Prostate gland (tissue), 2 donors: ENCODE results near the gene ZNF277. TPM values are rescaled to one million over a fixed set of nuclear protein-coding genes. Genes with fewer than 3 reads are reported as not detected.

ENCODE experiments used
- DNase-seq: peaks from one replicate; pipeline ENCODE4 v3.0.0-alpha.2; 2019; ENCODE audit warnings: low spot score
- H3K27ac ChIP-seq, 2 donors: fragments of 200-600 bp; sonication (generic); 2 replicates each; pipeline ENCODE4 v1.5.1; 2017 to 2019
- H3K27me3 ChIP-seq: fragments of 200-600 bp; sonication (generic); replicated peaks from 2 replicates; pipeline ENCODE4 v1.5.1; 2019; ENCODE audit not compliant: insufficient read depth
- H3K36me3 ChIP-seq, 2 donors: fragments of 200-600 bp; sonication (generic); 1 replicate in 1 of 2; 2 replicates in 1 of 2; pipeline versions ENCODE4 v1.5.1 to v1.8.1; 2017 to 2019
- H3K4me1 ChIP-seq: fragments of 200-600 bp; sonication (generic); replicated peaks from 2 replicates; pipeline ENCODE4 v1.5.1; 2019
- H3K4me3 ChIP-seq, 2 donors: fragments of 200-600 bp; sonication (generic); 2 replicates each; pipeline ENCODE4 v1.5.1; 2017 to 2019
- H3K9me3 ChIP-seq: fragments of 200-600 bp; sonication (generic); 2 replicates; pipeline ENCODE4 v1.5.1; 2017
- CTCF ChIP-seq, 4 experiments: fragments of 200-600 bp in 2 of 4; fragments of 450-650 bp in 2 of 4; sonication (generic) in 2 of 4; IDR thresholded peaks; 1 replicate in 3 of 4; 2 replicates in 1 of 4; pipeline ENCODE4 v1.5.1; 2016 to 2019; ENCODE audit warnings: antibody characterized with exemption in 4 of 4, mild to moderate bottlenecking in 2 of 4, moderate library complexity in 2 of 4
- POLR2A ChIP-seq: fragments of 450-650 bp; IDR thresholded peaks from one replicate; pipeline ENCODE4 v1.6.1; 2016; ENCODE audit warnings: antibody characterized with exemption, mild to moderate bottlenecking
- POLR2AphosphoS5 ChIP-seq: sonication (generic); formaldehyde crosslinking; IDR thresholded peaks from one replicate; pipeline ENCODE4 v1.6.1; 2017; ENCODE audit warnings: antibody characterized with exemption
- WGBS: methylation state at CpG from one replicate; pipeline ENCODE4 v1.1.5; 2018; 5-methylcytosine and 5-hydroxymethylcytosine counted together
- intact Hi-C: fragments of 100-400 bp; cut with DNase I; formaldehyde crosslinking; loops from one replicate; pipeline ENCODE4 v1.14.2; 2022
- total RNA-seq, 2 donors: library from RNA; depleted of rRNA; stranded (reverse); fragments of >200 nt; gene quantifications; one replicate each; pipeline ENCODE4 v1.1.0, GENCODE V29; 2016

Gene ZNF277
- total RNA-seq, 2 donors from 2014 or later: 23.0 to 33.1 TPM

- TF ChIP-seq POLR2AphosphoS5 (no peak), CTCF (IDR thresholded peaks at IDR 0.05) (no peak), POLR2A (no peak)
- H3K27me3 ChIP-seq: no peaks in the 10 kb centered on the region
- no peaks in the 10 kb centered on the region for H3K36me3 ChIP-seq
- WGBS: 89% methylated on average over 1 of the region's 1 CpG
- no peaks in the 10 kb centered on the region for H3K9me3 ChIP-seq
- DNase-seq: no peak
- H3K4me1 ChIP-seq: no peaks in the 10 kb centered on the region
- intact Hi-C loops: no loop called here
- H3K27ac ChIP-seq: no peak overlapping the region
- H3K4me3 ChIP-seq: no peak overlapping the region
These were observed 157.9 kb downstream of the ZNF277 start for GRCh38 chr7:112364388-112364787.

- H3K4me1 ChIP-seq: no peaks in the 10 kb centered on the region
- TF ChIP-seq CTCF (IDR thresholded peaks at IDR 0.05) (no peak), POLR2AphosphoS5 (no peak), POLR2A (no peak)
- H3K27me3 ChIP-seq: no peaks in the 10 kb centered on the region
- H3K36me3 ChIP-seq: no peaks in the 10 kb centered on the region
- no peak for DNase-seq
- intact Hi-C loops: no loop called here
- H3K9me3 ChIP-seq: no peaks in the 10 kb centered on the region
- no peak overlapping the region for H3K4me3 ChIP-seq
- 97% methylated on average over 3 of the region's 3 CpGs for WGBS
- H3K27ac ChIP-seq: no peak overlapping the region
These were observed 159.1 kb downstream of the ZNF277 start for GRCh38 chr7:112365551-112365950.

GRCh38 chr7:112366886-112367285, 160.4 kb downstream of the ZNF277 start:
- DNase-seq: no peak

GRCh38 chr7:112370436-112370835, 163.9 kb downstream of the ZNF277 start:
- Histone ChIP-seq H3K9me3 (no peaks in the 10 kb centered on the region), H3K36me3 (no peaks in the 10 kb centered on the region), H3K27me3 (no peaks in the 10 kb centered on the region), H3K4me3 (no peak overlapping the region), H3K27ac (no peak overlapping the region), H3K4me1 (no peaks in the 10 kb centered on the region)
- 26% methylated on average over 2 of the region's 2 CpGs for WGBS
- DNase-seq: no peak
- TF ChIP-seq POLR2A (no peak), POLR2AphosphoS5 (no peak), CTCF (IDR thresholded peaks at IDR 0.05) (no peak)
- intact Hi-C loops: no loop called here

More at GRCh38 chr7:112366886-112367285, 160.4 kb downstream of the ZNF277 start:
- no peaks in the 10 kb centered on the region for H3K9me3 ChIP-seq
- no peaks in the 10 kb centered on the region for H3K4me1 ChIP-seq
- no peak for TF ChIP-seq POLR2AphosphoS5
- TF ChIP-seq CTCF (IDR thresholded peaks at IDR 0.05): no peak
- intact Hi-C loops: no loop called here
- 100% methylated on average over 1 of the region's 1 CpG for WGBS
- no peaks in the 10 kb centered on the region for H3K27me3 ChIP-seq
- no peaks in the 10 kb centered on the region for H3K36me3 ChIP-seq
- H3K27ac ChIP-seq: no peak overlapping the region
- no peak overlapping the region for H3K4me3 ChIP-seq

- no peaks in the 10 kb centered on the region for H3K4me1 ChIP-seq
- intact Hi-C loops: no loop called here
- no peak overlapping the region for H3K27ac ChIP-seq
- H3K27me3 ChIP-seq: no peaks in the 10 kb centered on the region
- H3K36me3 ChIP-seq: no peaks in the 10 kb centered on the region
- H3K4me3 ChIP-seq: no peak overlapping the region
- no peak for DNase-seq
- H3K9me3 ChIP-seq: no peaks in the 10 kb centered on the region
- no peak for TF ChIP-seq CTCF (IDR thresholded peaks at IDR 0.05)
- TF ChIP-seq POLR2A: no peak
- TF ChIP-seq POLR2AphosphoS5: no peak
- 51% methylated on average over 2 of the region's 2 CpGs for WGBS
These were observed 165.2 kb downstream of the ZNF277 start for GRCh38 chr7:112371701-112372100.
